PC-9 (cell line): ENCODE results near the gene RAB31.

Experiments
- CTCF ChIP-seq: fragments of 200-600 bp; sonication (generic); conservative IDR thresholded peaks from 2 replicates; pipeline ENCODE4 v1.6.1; 2017; ENCODE audit warnings: mixed run types, antibody characterized with exemption, mild to moderate bottlenecking, moderate library complexity
- EZH2 ChIP-seq: fragments of 200-600 bp; sonication (generic); IDR thresholded peaks from 2 replicates; pipeline ENCODE4 v1.8.0; 2017; ENCODE audit warnings: antibody characterized with exemption, low read depth

DNA sequence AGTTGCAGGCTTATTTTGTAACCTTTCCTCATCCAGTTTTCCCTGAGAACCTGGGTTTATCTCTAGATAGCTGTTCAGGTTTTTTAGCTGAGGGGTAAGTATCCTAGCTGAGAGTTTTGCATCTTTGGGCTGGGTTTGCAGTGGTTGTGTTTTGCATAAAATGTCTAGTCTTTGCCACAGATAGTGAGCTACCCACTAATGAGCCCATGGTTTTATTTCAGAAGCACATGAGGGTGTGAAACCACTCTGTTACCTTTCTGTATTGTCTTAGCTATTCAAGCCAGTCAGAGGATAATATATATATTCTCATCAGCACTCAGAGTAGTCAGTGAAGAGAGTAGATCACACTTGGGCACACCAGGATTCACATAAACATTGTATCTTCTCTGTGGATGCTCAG is 153.1 kb downstream of the RAB31 start:
- TF ChIP-seq CTCF, result no peak
- TF ChIP-seq EZH2, result no peak
